ENCODE results near the gene GRID2. TPM values are rescaled to one million over a fixed set of nuclear protein-coding genes. Genes with fewer than 3 reads are reported as not detected.

The GRID2 gene
- total and polyA plus RNA-seq, 10 of the 15 experiments (the other 5 are each of a cell fraction or from before 2014, with no cell fraction given) = not detected

DNA sequence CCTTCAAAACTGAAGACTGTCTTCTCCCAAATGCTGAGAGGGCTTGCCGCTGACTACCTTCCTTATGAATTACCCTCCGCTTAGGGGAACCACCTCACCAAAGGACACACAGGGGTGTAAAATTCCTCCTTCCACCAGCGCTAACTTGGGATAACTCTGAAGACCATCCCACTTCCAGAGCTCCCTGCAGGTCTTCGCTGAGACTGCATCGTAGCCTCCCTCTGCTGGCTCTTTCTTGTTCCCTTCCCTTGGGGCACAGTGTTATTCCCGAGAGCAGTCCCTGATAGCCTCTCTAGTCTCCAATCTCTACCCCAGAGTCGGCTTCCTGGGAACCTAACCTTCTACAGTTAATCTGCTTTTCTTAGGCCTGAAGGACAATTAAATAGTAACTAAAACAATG, 799.3 kb downstream of the GRID2 start:
- Histone ChIP-seq H3K4me1 (ENCODE audit: control insufficient read depth, insufficient read depth, low read length) (no peaks in the 10 kb centered on the region), H3K27ac (ENCODE audit: control insufficient read depth, insufficient read depth) (no peak overlapping the region), H3K36me3 (ENCODE audit: control insufficient read depth in 2 of 2, insufficient read depth in 2 of 2, low read length in 1 of 2) (no peaks in the 10 kb centered on the region), H2AFZ (ENCODE audit: control insufficient read depth, low read depth, low read length) (no peak overlapping the region), H4K20me1 (ENCODE audit: control insufficient read depth, insufficient read depth) (no peaks in the 10 kb centered on the region), H3K9ac (ENCODE audit: control insufficient read depth, insufficient read depth, low read length) (no peak overlapping the region), H3K4me3 (no peak overlapping the region), H3K9me3 (replicated peaks; ENCODE audit: control insufficient read depth, insufficient read depth, low read length) (no peaks in the 10 kb centered on the region), H3K27me3 (replicated peaks in 1 of 2; ENCODE audit: control insufficient read depth in 2 of 2, insufficient read depth in 2 of 2, low read length in 1 of 2) (no peaks in the 10 kb centered on the region), H3K79me2 (ENCODE audit: control insufficient read depth, insufficient read depth, low read length) (no peaks in the 10 kb centered on the region), H3K4me2 (ENCODE audit: control insufficient read depth, insufficient read depth) (no peak overlapping the region)
- ChIA-PET SMC1A (ENCODE audit: uncharacterized antibody, unreplicated experiment) (no interaction called here), CTCF (no interaction called here), RAD21 (ENCODE audit: unreplicated experiment) (no interaction called here), POLR2A (no interaction called here)
- WGBS (ENCODE audit: insufficient coverage, insufficient replicate concordance, low lambda C conversion rate, missing lambda C conversion rate) = 33% methylated on average over 7 of the region's 7 CpGs
- intact Hi-C loops (cut with micrococcal nuclease; ENCODE audit: unreplicated experiment) (no loop called here), in situ Hi-C loops (cut with MboI) (no loop called here)
- FAIRE-seq (no peak), DNase-seq (ENCODE audit: low read depth, low spot score) (no peak), ATAC-seq (no peak)
- BruUV-seq (replicated peaks) = no TSS peak
- TF ChIP-seq, protein P1, sequence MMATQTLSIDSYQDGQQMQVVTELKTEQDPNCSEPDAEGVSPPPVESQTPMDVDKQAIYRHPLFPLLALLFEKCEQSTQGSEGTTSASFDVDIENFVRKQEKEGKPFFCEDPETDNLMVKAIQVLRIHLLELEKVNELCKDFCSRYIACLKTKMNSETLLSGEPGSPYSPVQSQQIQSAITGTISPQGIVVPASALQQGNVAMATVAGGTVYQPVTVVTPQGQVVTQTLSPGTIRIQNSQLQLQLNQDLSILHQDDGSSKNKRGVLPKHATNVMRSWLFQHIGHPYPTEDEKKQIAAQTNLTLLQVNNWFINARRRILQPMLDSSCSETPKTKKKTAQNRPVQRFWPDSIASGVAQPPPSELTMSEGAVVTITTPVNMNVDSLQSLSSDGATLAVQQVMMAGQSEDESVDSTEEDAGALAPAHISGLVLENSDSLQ (IDR thresholded peaks at IDR 0.05) = no peak

DNA sequence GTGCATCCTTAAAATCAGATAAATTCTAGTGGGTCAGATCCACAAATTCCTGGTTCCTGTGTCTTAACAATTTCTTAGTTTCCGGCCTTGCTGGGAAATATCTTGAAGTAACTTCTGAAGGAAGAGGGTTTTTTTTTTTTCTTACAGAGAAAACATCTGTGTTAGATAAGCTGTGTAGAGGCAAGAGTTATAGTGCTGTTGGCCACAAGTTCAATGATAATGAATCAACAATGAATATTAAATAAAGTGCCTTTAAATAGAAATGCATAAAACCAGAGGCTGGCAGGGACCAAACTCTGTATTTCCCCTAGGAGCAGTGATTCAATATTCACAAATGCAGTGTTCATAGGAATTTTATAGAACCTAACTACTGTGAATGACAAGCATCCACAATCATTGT, 812.9 kb downstream of the GRID2 start:
- Histone ChIP-seq H3K27me3 (replicated peaks in 1 of 2; ENCODE audit: control insufficient read depth in 2 of 2, insufficient read depth in 2 of 2, low read length in 1 of 2) (no peaks in the 10 kb centered on the region), H3K4me1 (ENCODE audit: control insufficient read depth, insufficient read depth, low read length) (no peaks in the 10 kb centered on the region), H3K36me3 (ENCODE audit: control insufficient read depth in 2 of 2, insufficient read depth in 2 of 2, low read length in 1 of 2) (no peaks in the 10 kb centered on the region), H3K27ac (ENCODE audit: control insufficient read depth, insufficient read depth) (no peak overlapping the region), H3K4me2 (ENCODE audit: control insufficient read depth, insufficient read depth) (no peak overlapping the region), H3K9me3 (replicated peaks; ENCODE audit: control insufficient read depth, insufficient read depth, low read length) (no peaks in the 10 kb centered on the region), H4K20me1 (ENCODE audit: control insufficient read depth, insufficient read depth) (no peaks in the 10 kb centered on the region), H3K4me3 (no peak overlapping the region), H3K9ac (ENCODE audit: control insufficient read depth, insufficient read depth, low read length) (no peak overlapping the region), H2AFZ (ENCODE audit: control insufficient read depth, low read depth, low read length) (no peak overlapping the region), H3K79me2 (ENCODE audit: control insufficient read depth, insufficient read depth, low read length) (no peaks in the 10 kb centered on the region)
- ChIA-PET CTCF (no interaction called here), SMC1A (ENCODE audit: uncharacterized antibody, unreplicated experiment) (interaction anchor here (1.0 kb wide), 1 partner anchor 23 kb away, joined by 3 read pairs; no protein-coding TSS in a partner anchor), POLR2A (no interaction called here), RAD21 (ENCODE audit: unreplicated experiment) (no interaction called here)
- no TSS peak for BruUV-seq (replicated peaks)
- DNase-seq (ENCODE audit: low read depth, low spot score) = no peak
- ATAC-seq = no peak
- WGBS (ENCODE audit: insufficient coverage, insufficient replicate concordance, low lambda C conversion rate, missing lambda C conversion rate) = 0% methylated on average over 1 of the region's 1 CpG
- intact Hi-C loops (cut with micrococcal nuclease; ENCODE audit: unreplicated experiment) (no loop called here), in situ Hi-C loops (cut with MboI) (no loop called here)
- no peak for FAIRE-seq
- TF ChIP-seq MYB (IDR thresholded peaks at IDR 0.05; ENCODE audit: borderline replicate concordance, low read depth, low read length) = no peak
- no peak for TF ChIP-seq SRF (IDR thresholded peaks at IDR 0.05; ENCODE audit: low read depth in 2 of 2, low read length in 2 of 2)
- TF ChIP-seq SP1 (IDR thresholded peaks at IDR 0.05; ENCODE audit: low read depth, low read length) = no peak
- TF ChIP-seq TCF7 (IDR thresholded peaks at IDR 0.05; ENCODE audit: borderline replicate concordance) = no peak
- TF ChIP-seq, protein P2, sequence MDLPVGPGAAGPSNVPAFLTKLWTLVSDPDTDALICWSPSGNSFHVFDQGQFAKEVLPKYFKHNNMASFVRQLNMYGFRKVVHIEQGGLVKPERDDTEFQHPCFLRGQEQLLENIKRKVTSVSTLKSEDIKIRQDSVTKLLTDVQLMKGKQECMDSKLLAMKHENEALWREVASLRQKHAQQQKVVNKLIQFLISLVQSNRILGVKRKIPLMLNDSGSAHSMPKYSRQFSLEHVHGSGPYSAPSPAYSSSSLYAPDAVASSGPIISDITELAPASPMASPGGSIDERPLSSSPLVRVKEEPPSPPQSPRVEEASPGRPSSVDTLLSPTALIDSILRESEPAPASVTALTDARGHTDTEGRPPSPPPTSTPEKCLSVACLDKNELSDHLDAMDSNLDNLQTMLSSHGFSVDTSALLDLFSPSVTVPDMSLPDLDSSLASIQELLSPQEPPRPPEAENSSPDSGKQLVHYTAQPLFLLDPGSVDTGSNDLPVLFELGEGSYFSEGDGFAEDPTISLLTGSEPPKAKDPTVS (IDR thresholded peaks at IDR 0.05; ENCODE audit: low read depth, low read length) = no peak
- TF ChIP-seq, protein P3, sequence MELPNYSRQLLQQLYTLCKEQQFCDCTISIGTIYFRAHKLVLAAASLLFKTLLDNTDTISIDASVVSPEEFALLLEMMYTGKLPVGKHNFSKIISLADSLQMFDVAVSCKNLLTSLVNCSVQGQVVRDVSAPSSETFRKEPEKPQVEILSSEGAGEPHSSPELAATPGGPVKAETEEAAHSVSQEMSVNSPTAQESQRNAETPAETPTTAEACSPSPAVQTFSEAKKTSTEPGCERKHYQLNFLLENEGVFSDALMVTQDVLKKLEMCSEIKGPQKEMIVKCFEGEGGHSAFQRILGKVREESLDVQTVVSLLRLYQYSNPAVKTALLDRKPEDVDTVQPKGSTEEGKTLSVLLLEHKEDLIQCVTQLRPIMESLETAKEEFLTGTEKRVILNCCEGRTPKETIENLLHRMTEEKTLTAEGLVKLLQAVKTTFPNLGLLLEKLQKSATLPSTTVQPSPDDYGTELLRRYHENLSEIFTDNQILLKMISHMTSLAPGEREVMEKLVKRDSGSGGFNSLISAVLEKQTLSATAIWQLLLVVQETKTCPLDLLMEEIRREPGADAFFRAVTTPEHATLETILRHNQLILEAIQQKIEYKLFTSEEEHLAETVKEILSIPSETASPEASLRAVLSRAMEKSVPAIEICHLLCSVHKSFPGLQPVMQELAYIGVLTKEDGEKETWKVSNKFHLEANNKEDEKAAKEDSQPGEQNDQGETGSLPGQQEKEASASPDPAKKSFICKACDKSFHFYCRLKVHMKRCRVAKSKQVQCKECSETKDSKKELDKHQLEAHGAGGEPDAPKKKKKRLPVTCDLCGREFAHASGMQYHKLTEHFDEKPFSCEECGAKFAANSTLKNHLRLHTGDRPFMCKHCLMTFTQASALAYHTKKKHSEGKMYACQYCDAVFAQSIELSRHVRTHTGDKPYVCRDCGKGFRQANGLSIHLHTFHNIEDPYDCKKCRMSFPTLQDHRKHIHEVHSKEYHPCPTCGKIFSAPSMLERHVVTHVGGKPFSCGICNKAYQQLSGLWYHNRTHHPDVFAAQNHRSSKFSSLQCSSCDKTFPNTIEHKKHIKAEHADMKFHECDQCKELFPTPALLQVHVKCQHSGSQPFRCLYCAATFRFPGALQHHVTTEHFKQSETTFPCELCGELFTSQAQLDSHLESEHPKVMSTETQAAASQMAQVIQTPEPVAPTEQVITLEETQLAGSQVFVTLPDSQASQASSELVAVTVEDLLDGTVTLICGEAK (IDR thresholded peaks at IDR 0.05; ENCODE audit: borderline replicate concordance) = no peak
- no peak for TF ChIP-seq FOXM1 (IDR thresholded peaks at IDR 0.05; ENCODE audit: low read depth, low read length)

All from GM12878 (cell line).